GM19463 (cell line): Measurements from ENCODE around the gene CDC42BPA.
"Not testable (repeated sequence)": the region's sequence is repeated elsewhere in the genome, so short reads cannot be mapped to it uniquely, and the experiment has no call there.

Experiments used
- ATAC-seq: cut with Tn5 transposase; IDR thresholded peaks from one replicate; pipeline ENCODE4 v1.9.1; 2021; ENCODE audit warnings: mild to moderate bottlenecking, moderate library complexity; ENCODE audit not compliant: unreplicated experiment

The CDC42BPA gene

GRCh38 chr1:226971765-226972164, 346.5 kb downstream of the CDC42BPA start:
- no peak for ATAC-seq

GRCh38 chr1:226967665-226968064, 350.6 kb downstream of the CDC42BPA start:
- no peak for ATAC-seq

- no peak for ATAC-seq
Measured at GRCh38 chr1:226966683-226967082, 351.6 kb downstream of the CDC42BPA start.

- no peak for ATAC-seq
Measured at GRCh38 chr1:226965581-226966440, 352.5 kb downstream of the CDC42BPA start.

- no peak for ATAC-seq
Measured at GRCh38 chr1:226964611-226965486, 353.4 kb downstream of the CDC42BPA start.

GRCh38 chr1:226964068-226964425, 354.2 kb downstream of the CDC42BPA start:
- no peak for ATAC-seq

GRCh38 chr1:226962421-226963391, 355.6 kb downstream of the CDC42BPA start:
- no peak for ATAC-seq

- ATAC-seq: no peak
Measured at GRCh38 chr1:226960944-226961765, 357.1 kb downstream of the CDC42BPA start.

GRCh38 chr1:226960256-226960655, 358.0 kb downstream of the CDC42BPA start:
- no peak for ATAC-seq

GRCh38 chr1:226958300-226958699, 360.0 kb downstream of the CDC42BPA start:
- no peak for ATAC-seq

- ATAC-seq: no peak
Measured at GRCh38 chr1:226957714-226958113, 360.6 kb downstream of the CDC42BPA start.

GRCh38 chr1:226956942-226957713, 361.2 kb downstream of the CDC42BPA start:
- no peak for ATAC-seq

GRCh38 chr1:226955857-226956256, 362.4 kb downstream of the CDC42BPA start:
- ATAC-seq: not testable (repeated sequence)

GRCh38 chr1:226954777-226955176, 363.5 kb downstream of the CDC42BPA start:
- no peak for ATAC-seq

GRCh38 chr1:226954337-226954736, 364.0 kb downstream of the CDC42BPA start:
- no peak for ATAC-seq

- no peak for ATAC-seq
Measured at GRCh38 chr1:226953175-226953800, 365.0 kb downstream of the CDC42BPA start.

GRCh38 chr1:226952118-226952441, 366.2 kb downstream of the CDC42BPA start:
- ATAC-seq: no peak

GRCh38 chr1:226951286-226952117, 366.8 kb downstream of the CDC42BPA start:
- ATAC-seq: no peak
